Right lobe of liver (tissue), 4 donors: ENCODE data around the gene KPTN.

ENCODE experiments used
- CTCF ChIP-seq, 4 donors: fragments of 200-600 bp in 3 of 4; fragments of 450-650 bp in 1 of 4; IDR thresholded peaks; one replicate each; pipeline versions ENCODE4 v1.5.1 to v1.8.0; 2016 to 2022; ENCODE audit warnings: antibody characterized with exemption in 4 of 4, mild to moderate bottlenecking in 2 of 4
- POLR2A ChIP-seq: fragments of 450-650 bp; IDR thresholded peaks from one replicate; pipeline ENCODE4 v1.6.1; 2017; ENCODE audit warnings: antibody characterized with exemption, mild to moderate bottlenecking
- donor health status: DM: no; HTN: no; CAD: no.
- donor health status: DM: no; HTN: no; CAD: no.
- donor health status: DM: no; HTN: yes; CAD: no.

- TF ChIP-seq CTCF (IDR thresholded peaks at IDR 0.05): no peak
- TF ChIP-seq POLR2A: no peak
These were observed 45.2 kb downstream of the KPTN start for GRCh38 chr19:47438793-47439220.
